ENCODE measurements around the gene PRMT2. TPM values are rescaled to one million over a fixed set of nuclear protein-coding genes. Genes with fewer than 3 reads are reported as not detected.

Gene PRMT2
- total and polyA plus RNA-seq, 2 donors from 2014 or later: 82.6 to 100 TPM

DNA sequence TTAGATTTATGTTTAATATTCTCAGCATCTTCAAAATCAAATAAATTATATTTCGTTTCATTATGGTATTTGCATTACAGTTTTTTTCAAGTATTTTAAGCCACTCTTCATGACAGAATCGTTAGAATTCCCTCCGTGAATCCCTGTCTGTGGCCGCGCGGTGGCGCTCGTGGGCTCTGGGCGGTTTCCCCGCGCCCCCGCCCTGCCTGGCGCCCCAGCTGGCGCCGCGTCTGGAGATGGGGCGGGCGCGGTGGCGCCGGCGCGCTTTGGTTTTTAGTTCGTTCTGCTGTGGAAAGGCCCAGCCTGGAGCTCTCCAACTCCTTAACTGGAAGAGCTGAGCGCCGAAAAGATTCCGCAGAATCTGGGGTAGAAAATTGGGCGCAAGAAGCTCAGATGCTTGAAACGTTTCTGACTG, 25.7 kb downstream of the PRMT2 start:
- no peak for FAIRE-seq
- peak; percentile 81 to 94 (median 85) for DNase-seq
- Histone ChIP-seq H3K4me3 (ENCODE audit: low read length in 3 of 3) (no peak overlapping the region), H3K36me3 (ENCODE audit: control insufficient read depth in 2 of 3, insufficient read depth in 3 of 3, low read length in 3 of 3) (peaks cover 4 to 14% (median 5%) of the 10 kb centered on the region in 3 donors), H3K9ac (ENCODE audit: low read length in 3 of 3) (no peak overlapping the region), H3K9me3 (ENCODE audit: control insufficient read depth in 2 of 3, insufficient read depth in 1 of 3, low read length in 3 of 3) (no peaks in the 10 kb centered on the region), H3K4me1 (ENCODE audit: control insufficient read depth in 2 of 3, insufficient read depth in 2 of 3, low read depth in 1 of 3, low read length in 3 of 3) (no peaks in the 10 kb centered on the region), H3K27me3 (ENCODE audit: control insufficient read depth, insufficient read depth, low read length) (no peaks in the 10 kb centered on the region), H3K27ac (ENCODE audit: low read depth in 2 of 2, low read length in 2 of 2) (no peak overlapping the region)
- intact Hi-C loops (cut with DNase I): no loop called here
- TF ChIP-seq, protein P1, sequence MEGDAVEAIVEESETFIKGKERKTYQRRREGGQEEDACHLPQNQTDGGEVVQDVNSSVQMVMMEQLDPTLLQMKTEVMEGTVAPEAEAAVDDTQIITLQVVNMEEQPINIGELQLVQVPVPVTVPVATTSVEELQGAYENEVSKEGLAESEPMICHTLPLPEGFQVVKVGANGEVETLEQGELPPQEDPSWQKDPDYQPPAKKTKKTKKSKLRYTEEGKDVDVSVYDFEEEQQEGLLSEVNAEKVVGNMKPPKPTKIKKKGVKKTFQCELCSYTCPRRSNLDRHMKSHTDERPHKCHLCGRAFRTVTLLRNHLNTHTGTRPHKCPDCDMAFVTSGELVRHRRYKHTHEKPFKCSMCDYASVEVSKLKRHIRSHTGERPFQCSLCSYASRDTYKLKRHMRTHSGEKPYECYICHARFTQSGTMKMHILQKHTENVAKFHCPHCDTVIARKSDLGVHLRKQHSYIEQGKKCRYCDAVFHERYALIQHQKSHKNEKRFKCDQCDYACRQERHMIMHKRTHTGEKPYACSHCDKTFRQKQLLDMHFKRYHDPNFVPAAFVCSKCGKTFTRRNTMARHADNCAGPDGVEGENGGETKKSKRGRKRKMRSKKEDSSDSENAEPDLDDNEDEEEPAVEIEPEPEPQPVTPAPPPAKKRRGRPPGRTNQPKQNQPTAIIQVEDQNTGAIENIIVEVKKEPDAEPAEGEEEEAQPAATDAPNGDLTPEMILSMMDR (IDR thresholded peaks at IDR 0.05; ENCODE audit: borderline replicate concordance, extremely low read depth, insufficient read depth): peak; percentile 39

DNA sequence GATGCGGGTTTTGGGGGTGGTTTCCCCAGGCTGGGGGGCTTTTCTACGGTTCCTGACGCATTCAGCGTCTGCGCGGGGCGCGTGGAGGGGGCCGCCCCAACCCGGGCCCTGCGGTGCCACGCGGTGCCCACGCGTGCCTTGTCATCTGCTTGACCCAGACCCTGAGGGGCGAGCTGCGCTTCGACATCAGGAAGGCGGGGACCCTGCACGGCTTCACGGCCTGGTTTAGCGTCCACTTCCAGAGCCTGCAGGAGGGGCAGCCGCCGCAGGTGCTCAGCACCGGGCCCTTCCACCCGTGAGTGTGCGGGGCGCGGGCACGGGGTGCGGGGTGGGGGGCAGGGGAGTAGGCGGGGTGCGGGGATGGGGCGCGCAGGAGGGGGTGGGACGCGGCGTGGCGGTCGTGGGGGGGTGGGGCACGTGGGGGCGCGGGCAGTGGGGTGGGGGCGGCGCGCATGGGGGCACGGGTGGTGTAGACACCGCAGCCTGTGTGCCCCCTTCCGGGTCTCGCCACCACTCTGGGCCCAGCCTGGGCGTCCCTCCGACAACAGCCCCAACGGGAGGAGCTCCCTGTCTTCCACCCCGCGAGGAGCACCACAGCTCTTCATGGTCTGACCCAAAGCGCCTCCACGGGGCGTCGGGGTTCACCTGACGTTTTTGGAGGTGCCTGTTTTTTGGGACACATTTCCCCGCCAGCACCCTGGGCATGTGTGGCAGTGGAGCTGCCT, 26.3 kb downstream of the PRMT2 start:
- Histone ChIP-seq H3K4me3 (ENCODE audit: low read length in 3 of 3) (no peak overlapping the region), H3K27ac (ENCODE audit: low read depth in 2 of 2, low read length in 2 of 2) (no peak overlapping the region), H3K9ac (ENCODE audit: low read length in 3 of 3) (no peak overlapping the region), H3K9me3 (ENCODE audit: control insufficient read depth in 2 of 3, insufficient read depth in 1 of 3, low read length in 3 of 3) (no peaks in the 10 kb centered on the region), H3K27me3 (ENCODE audit: control insufficient read depth, insufficient read depth, low read length) (no peaks in the 10 kb centered on the region), H3K4me1 (ENCODE audit: control insufficient read depth in 2 of 3, insufficient read depth in 2 of 3, low read depth in 1 of 3, low read length in 3 of 3) (no peaks in the 10 kb centered on the region), H3K36me3 (ENCODE audit: control insufficient read depth in 2 of 3, insufficient read depth in 3 of 3, low read length in 3 of 3) (peaks cover 4 to 14% (median 5%) of the 10 kb centered on the region in 3 donors)
- FAIRE-seq: no peak
- TF ChIP-seq, protein P1 (IDR thresholded peaks at IDR 0.05; ENCODE audit: borderline replicate concordance, extremely low read depth, insufficient read depth): no peak
- intact Hi-C loops (cut with DNase I): no loop called here
- peak in 3 of 5 donors; percentile 12 to 81 (median 63) for DNase-seq

DNA sequence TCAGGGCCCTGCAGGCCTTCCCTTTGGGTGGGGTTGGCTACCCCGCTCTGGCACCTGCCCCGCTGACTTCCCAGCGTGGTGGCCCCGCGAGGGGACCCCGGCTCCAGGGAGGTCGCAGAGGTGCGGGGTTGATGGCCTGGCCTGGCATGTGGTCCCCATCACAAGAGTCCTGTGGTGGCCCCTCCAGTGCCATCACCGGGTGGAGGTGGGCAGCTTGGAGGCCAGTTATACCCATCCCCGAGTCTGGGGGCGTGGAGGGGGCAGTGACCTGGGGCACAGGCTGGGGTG, 26.8 kb downstream of the PRMT2 start:
- Histone ChIP-seq H3K27ac (ENCODE audit: low read depth in 2 of 2, low read length in 2 of 2) (no peak overlapping the region), H3K4me3 (ENCODE audit: low read length in 3 of 3) (no peak overlapping the region), H3K9ac (ENCODE audit: low read length in 3 of 3) (no peak overlapping the region), H3K36me3 (ENCODE audit: control insufficient read depth in 2 of 3, insufficient read depth in 3 of 3, low read length in 3 of 3) (peaks cover 4 to 14% (median 5%) of the 10 kb centered on the region in 3 donors), H3K4me1 (ENCODE audit: control insufficient read depth in 2 of 3, insufficient read depth in 2 of 3, low read depth in 1 of 3, low read length in 3 of 3) (no peaks in the 10 kb centered on the region), H3K27me3 (ENCODE audit: control insufficient read depth, insufficient read depth, low read length) (no peaks in the 10 kb centered on the region), H3K9me3 (ENCODE audit: control insufficient read depth in 2 of 3, insufficient read depth in 1 of 3, low read length in 3 of 3) (no peaks in the 10 kb centered on the region)
- peak in 1 of 5 donors; percentile 74 for DNase-seq
- intact Hi-C loops (cut with DNase I): no loop called here
- TF ChIP-seq, protein P1 (IDR thresholded peaks at IDR 0.05; ENCODE audit: borderline replicate concordance, extremely low read depth, insufficient read depth): no peak
- no peak for FAIRE-seq
